Measurements from ENCODE around the gene RMDN2. TPM values are rescaled to one million over a fixed set of nuclear protein-coding genes. Genes with fewer than 3 reads are reported as not detected.

The RMDN2 gene
- total RNA-seq, 4 donors from 2014 or later: 8.9 to 14.6 (median 13.3) TPM

DNA sequence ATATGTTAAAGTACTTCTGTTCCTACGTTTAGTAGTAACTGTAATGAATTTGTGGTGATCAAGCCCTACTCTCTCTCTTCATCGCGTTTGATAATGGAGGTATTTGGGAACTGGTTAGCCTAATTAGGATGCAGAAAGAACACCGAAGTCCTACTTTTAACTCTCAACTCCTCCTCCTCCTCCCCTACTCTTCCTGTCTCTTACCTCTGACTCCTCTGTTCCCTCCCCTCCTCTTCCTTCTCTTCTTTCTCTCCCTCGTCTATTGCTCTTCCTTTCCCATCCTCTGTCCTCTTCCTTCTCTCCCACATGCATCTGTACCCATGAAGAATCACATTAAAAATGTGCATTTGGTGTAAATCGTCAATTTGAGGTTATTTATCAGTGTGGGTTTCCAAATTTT, 57.8 kb downstream of the RMDN2 start:
- DNase-seq: no peak
- no peak overlapping the region for H3K4me3 ChIP-seq (replicated peaks in 1 of 3)
- H3K9me3 ChIP-seq: no peaks in the 10 kb centered on the region
- no peaks in the 10 kb centered on the region for H3K36me3 ChIP-seq
- WGBS, 2 donors: 72 to 77% methylated on average over 6 of the region's 6 CpGs
- TF ChIP-seq POLR2A (IDR thresholded peaks at IDR 0.05): no peak
- TF ChIP-seq, protein P1, sequence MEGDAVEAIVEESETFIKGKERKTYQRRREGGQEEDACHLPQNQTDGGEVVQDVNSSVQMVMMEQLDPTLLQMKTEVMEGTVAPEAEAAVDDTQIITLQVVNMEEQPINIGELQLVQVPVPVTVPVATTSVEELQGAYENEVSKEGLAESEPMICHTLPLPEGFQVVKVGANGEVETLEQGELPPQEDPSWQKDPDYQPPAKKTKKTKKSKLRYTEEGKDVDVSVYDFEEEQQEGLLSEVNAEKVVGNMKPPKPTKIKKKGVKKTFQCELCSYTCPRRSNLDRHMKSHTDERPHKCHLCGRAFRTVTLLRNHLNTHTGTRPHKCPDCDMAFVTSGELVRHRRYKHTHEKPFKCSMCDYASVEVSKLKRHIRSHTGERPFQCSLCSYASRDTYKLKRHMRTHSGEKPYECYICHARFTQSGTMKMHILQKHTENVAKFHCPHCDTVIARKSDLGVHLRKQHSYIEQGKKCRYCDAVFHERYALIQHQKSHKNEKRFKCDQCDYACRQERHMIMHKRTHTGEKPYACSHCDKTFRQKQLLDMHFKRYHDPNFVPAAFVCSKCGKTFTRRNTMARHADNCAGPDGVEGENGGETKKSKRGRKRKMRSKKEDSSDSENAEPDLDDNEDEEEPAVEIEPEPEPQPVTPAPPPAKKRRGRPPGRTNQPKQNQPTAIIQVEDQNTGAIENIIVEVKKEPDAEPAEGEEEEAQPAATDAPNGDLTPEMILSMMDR (IDR thresholded peaks at IDR 0.05): no peak
- H3K27me3 ChIP-seq: no peaks in the 10 kb centered on the region
- H3K27ac ChIP-seq: no peak overlapping the region
- no peaks in the 10 kb centered on the region for H3K4me1 ChIP-seq
- intact Hi-C loops (cut with DNase I): loop anchor here (5.0 kb wide), 1 partner anchor 289 kb away; no protein-coding TSS in a partner anchor

GRCh38 chr2:37983719-37984118, 58.6 kb downstream of the RMDN2 start:
- Histone ChIP-seq H3K27me3 (no peaks in the 10 kb centered on the region), H3K36me3 (no peaks in the 10 kb centered on the region), H3K4me1 (no peaks in the 10 kb centered on the region), H3K4me3 (replicated peaks in 1 of 3) (no peak overlapping the region), H3K27ac (no peak overlapping the region), H3K9me3 (no peaks in the 10 kb centered on the region)
- DNase-seq: no peak
- 94 to 95% methylated on average over 1 of the region's 1 CpG for WGBS, 2 donors
- TF ChIP-seq POLR2A (IDR thresholded peaks at IDR 0.05): no peak
- TF ChIP-seq, protein P1 (IDR thresholded peaks at IDR 0.05): no peak
- intact Hi-C loops (cut with DNase I): loop anchor here (5.0 kb wide), 1 partner anchor 289 kb away; no protein-coding TSS in a partner anchor

- TF ChIP-seq POLR2A (IDR thresholded peaks at IDR 0.05): no peak
- TF ChIP-seq, protein P1 (IDR thresholded peaks at IDR 0.05): no peak
- no peak for DNase-seq
- Histone ChIP-seq H3K36me3 (no peaks in the 10 kb centered on the region), H3K27me3 (no peaks in the 10 kb centered on the region), H3K27ac (no peak overlapping the region), H3K4me1 (no peaks in the 10 kb centered on the region), H3K9me3 (no peaks in the 10 kb centered on the region), H3K4me3 (replicated peaks in 1 of 3) (no peak overlapping the region)
- WGBS, 2 donors: 95 to 100% methylated on average over 1 of the region's 1 CpG
- intact Hi-C loops (cut with DNase I): loop anchor here (5.0 kb wide), 1 partner anchor 288 kb away; no protein-coding TSS in a partner anchor
Measured at GRCh38 chr2:37984176-37984575, 59.1 kb downstream of the RMDN2 start.

GRCh38 chr2:37984589-37984988, 59.5 kb downstream of the RMDN2 start:
- TF ChIP-seq, protein P1 (IDR thresholded peaks at IDR 0.05): peak in 1 of 6 experiments; percentile 7
- no peak for TF ChIP-seq POLR2A (IDR thresholded peaks at IDR 0.05)
- no peak for DNase-seq
- Histone ChIP-seq H3K9me3 (no peaks in the 10 kb centered on the region), H3K27me3 (no peaks in the 10 kb centered on the region), H3K4me3 (replicated peaks in 1 of 3) (no peak overlapping the region), H3K27ac (no peak overlapping the region), H3K4me1 (no peaks in the 10 kb centered on the region), H3K36me3 (no peaks in the 10 kb centered on the region)
- intact Hi-C loops (cut with DNase I): loop anchor here (5.0 kb wide), 1 partner anchor 288 kb away; no protein-coding TSS in a partner anchor

DNA sequence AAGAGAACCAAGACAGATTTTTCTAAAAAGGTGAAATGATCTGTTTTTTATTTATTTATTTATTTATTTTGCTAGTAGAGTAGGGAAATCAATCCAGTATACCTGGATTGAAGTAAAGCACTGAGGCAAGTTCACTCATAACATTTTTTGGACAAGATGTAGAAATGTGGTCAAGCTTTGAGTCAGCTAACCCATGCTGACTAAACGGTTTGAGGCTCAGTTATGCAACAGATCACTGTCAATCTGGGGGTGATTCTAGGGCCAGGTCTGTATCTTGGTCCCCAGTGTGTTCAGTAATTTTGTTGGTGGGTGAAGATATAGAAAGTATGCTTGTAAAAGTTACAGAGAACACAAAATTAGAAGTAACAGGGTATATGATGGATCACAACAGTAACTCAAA, 60.2 kb downstream of the RMDN2 start:
- intact Hi-C loops (cut with DNase I): no loop called here

More for the DNA sequence above, 60.2 kb downstream of the RMDN2 start:
- no peak overlapping the region for H3K27ac ChIP-seq
- H3K4me1 ChIP-seq: no peaks in the 10 kb centered on the region
- TF ChIP-seq POLR2A (IDR thresholded peaks at IDR 0.05): no peak
- TF ChIP-seq, protein P1 (IDR thresholded peaks at IDR 0.05): no peak
- no peaks in the 10 kb centered on the region for H3K27me3 ChIP-seq
- DNase-seq: no peak
- WGBS, 2 donors: 64 to 77% methylated on average over 1 of the region's 1 CpG
- H3K4me3 ChIP-seq (replicated peaks in 1 of 3): no peak overlapping the region
- no peaks in the 10 kb centered on the region for H3K9me3 ChIP-seq
- no peaks in the 10 kb centered on the region for H3K36me3 ChIP-seq

Measured in thyroid gland (tissue), 4 donors.